K562 (cell line): ENCODE measurements around the gene PYROXD2. TPM values are rescaled to one million over a fixed set of nuclear protein-coding genes. Genes with fewer than 3 reads are reported as not detected.

Experiments
- REST ChIP-seq, 2 experiments: fragments of 450-650 bp; formaldehyde crosslinking in 1 of 2; IDR thresholded peaks; 2 replicates each; pipeline versions ENCODE4 v1.4.0 to v1.6.1; 2014 to 2020; ENCODE audit warnings: mild to moderate bottlenecking in 2 of 2, borderline replicate concordance in 1 of 2, low read depth in 1 of 2
- XRCC5 ChIP-seq: fragments of 200-400 bp; formaldehyde crosslinking; IDR thresholded peaks from 2 replicates; pipeline ENCODE4 v1.6.1; 2017; ENCODE audit warnings: low read depth, mild to moderate bottlenecking, low read length
- ZBTB34 ChIP-seq: fragments of 250-450 bp; sonication (Bioruptor Pico); IDR thresholded peaks from 2 replicates; pipeline ENCODE4 v1.8.0; 2021; ENCODE audit warnings: mild to moderate bottlenecking, moderate library complexity
- ZNF324 ChIP-seq: fragments of 250-450 bp; sonication (Bioruptor Pico); IDR thresholded peaks from 2 replicates; pipeline ENCODE4 v1.4.0; 2020; ENCODE audit warnings: mild to moderate bottlenecking
- ZNF609 ChIP-seq: sonication (generic); formaldehyde crosslinking; IDR thresholded peaks from 2 replicates; pipeline ENCODE4 v1.8.1; 2023; ENCODE audit warnings: missing genetic modification reagents, mild to moderate bottlenecking, borderline replicate concordance
- polyA plus RNA-seq, 8 experiments: library from polyadenylated mRNA; depleted of rRNA in 4 of 8; stranded (reverse) in 5 of 8; unstranded in 3 of 8; fragments of >200 nt; fragmentation: Nextera tagmentation in 2 of 8; fragmentation: Illumina TruSeq in 1 of 8; extraction: Ambion mirVana in 2 of 8; extraction: Trizol in 1 of 8; gene quantifications; 2 replicates each; pipeline versions ENCODE4 v1.2.1 to v1.2.3, GENCODE V29; 2011 to 2014; ENCODE audit warnings: inconsistent platforms in 1 of 8, missing spikeins in 1 of 8
- total RNA-seq, 7 experiments: library from RNA; depleted of rRNA in 6 of 7; stranded (reverse); fragments of >200 nt in 6 of 7; fragmentation: Illumina TruSeq in 2 of 7; extraction: Trizol in 2 of 7; gene quantifications; 2 replicates each; pipeline versions ENCODE4 v1.2.1 to v1.2.3, GENCODE V29; 2011 to 2021; ENCODE audit warnings: low replicate concordance in 1 of 7
- TF ChIP-seq, protein P1 (sequence below): sonication (generic); formaldehyde crosslinking; IDR thresholded peaks from 2 replicates; pipeline ENCODE4 v1.8.0; 2022; ENCODE audit warnings: mild to moderate bottlenecking, low read depth, missing genetic modification reagents
- TF ChIP-seq, protein P2 (sequence below): fragments of 200-800 bp; sonication (Bioruptor generic); IDR thresholded peaks from 2 replicates; pipeline ENCODE4 v1.6.1; 2017; ENCODE audit warnings: missing genetic modification characterization, missing compliant biosample characterization

PYROXD2 gene
- total and polyA plus RNA-seq, 9 of the 15 experiments (the other 6 are each of a cell fraction or from before 2014, with no cell fraction given): 0.14 to 1.4 (median 0.58) TPM

- TF ChIP-seq ZBTB34 (CRISPR knock-in tag) (no peak), ZNF609 (peak; percentile 65; the same call in 1 of the 2 replicates), REST (IDR thresholded peaks at IDR 0.05; ENCODE audit: borderline replicate concordance) (peak; percentile 5; the same call in 1 of the 2 replicates), REST (CRISPR knock-in tag; IDR thresholded peaks at IDR 0.05; ENCODE audit: low read depth) (no peak), XRCC5 (0 out of 2 replicates have a peak, but pooled peaks have one; percentile 34), ZNF324 (no peak)
- TF ChIP-seq, protein P1, sequence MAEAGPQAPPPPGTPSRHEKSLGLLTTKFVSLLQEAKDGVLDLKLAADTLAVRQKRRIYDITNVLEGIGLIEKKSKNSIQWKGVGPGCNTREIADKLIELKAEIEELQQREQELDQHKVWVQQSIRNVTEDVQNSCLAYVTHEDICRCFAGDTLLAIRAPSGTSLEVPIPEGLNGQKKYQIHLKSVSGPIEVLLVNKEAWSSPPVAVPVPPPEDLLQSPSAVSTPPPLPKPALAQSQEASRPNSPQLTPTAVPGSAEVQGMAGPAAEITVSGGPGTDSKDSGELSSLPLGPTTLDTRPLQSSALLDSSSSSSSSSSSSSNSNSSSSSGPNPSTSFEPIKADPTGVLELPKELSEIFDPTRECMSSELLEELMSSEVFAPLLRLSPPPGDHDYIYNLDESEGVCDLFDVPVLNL (CRISPR knock-in tag): no peak
- TF ChIP-seq, protein P2, sequence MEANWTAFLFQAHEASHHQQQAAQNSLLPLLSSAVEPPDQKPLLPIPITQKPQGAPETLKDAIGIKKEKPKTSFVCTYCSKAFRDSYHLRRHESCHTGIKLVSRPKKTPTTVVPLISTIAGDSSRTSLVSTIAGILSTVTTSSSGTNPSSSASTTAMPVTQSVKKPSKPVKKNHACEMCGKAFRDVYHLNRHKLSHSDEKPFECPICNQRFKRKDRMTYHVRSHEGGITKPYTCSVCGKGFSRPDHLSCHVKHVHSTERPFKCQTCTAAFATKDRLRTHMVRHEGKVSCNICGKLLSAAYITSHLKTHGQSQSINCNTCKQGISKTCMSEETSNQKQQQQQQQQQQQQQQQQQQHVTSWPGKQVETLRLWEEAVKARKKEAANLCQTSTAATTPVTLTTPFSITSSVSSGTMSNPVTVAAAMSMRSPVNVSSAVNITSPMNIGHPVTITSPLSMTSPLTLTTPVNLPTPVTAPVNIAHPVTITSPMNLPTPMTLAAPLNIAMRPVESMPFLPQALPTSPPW (CRISPR knock-in tag): peak; percentile 87
Measured at GRCh38 chr10:98460837-98461499, 46.0 kb upstream of the PYROXD2 start (continued).
